Activated T-cell treated with anti-CD3 and anti-CD28 coated beads for 48 hours (primary cell): ENCODE results near the gene CD48.
"Not testable (repeated sequence)": the region's sequence is repeated elsewhere in the genome, so short reads cannot be mapped to it uniquely, and the experiment has no call there.

Source experiments
- DNase-seq: peaks from one replicate; pipeline ENCODE4 v3.0.0-alpha.2; 2020; ENCODE audit warnings: low read depth

Gene CD48

DNA sequence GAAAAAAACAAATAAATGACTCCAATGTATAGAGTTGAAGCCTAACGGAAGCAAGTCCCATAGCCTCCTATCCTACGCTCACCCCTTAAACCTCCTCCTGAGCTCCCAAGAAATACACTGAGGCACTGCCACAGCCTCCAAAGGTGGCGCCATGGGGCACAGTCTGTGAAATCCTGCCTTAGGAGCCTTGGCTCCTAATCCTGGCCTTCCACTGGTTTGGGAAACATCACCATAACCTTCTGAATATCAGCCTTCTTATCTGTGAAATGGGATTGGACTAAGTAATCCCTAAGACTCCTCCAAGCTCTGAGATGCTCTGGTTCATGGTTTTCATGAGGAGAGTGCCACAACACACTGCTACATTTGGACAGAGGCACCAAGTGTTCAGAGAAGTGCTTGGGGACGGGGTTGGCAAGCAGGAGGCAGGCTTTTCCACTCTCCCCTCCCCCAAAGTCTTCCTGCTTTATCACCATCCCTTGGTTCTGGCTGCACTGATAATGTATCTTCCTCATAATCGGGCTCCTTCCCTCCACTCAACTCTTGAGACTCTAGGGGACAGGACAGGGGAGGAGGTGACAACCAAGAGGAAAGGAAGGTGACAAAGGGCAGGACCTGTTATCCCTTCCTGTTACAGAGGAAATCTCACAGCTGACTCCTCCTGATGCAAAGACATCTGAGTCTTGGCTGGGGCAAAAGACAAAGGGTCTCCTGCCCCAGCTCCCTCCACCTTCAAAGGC is 30.2 kb upstream of the CD48 start:
- DNase-seq = no peak

GRCh38 chr1:160741092-160741501 is 29.5 kb upstream of the CD48 start:
- DNase-seq = no peak

- DNase-seq = no peak
These were observed 28.6 kb upstream of the CD48 start for GRCh38 chr1:160740133-160740688.

DNA sequence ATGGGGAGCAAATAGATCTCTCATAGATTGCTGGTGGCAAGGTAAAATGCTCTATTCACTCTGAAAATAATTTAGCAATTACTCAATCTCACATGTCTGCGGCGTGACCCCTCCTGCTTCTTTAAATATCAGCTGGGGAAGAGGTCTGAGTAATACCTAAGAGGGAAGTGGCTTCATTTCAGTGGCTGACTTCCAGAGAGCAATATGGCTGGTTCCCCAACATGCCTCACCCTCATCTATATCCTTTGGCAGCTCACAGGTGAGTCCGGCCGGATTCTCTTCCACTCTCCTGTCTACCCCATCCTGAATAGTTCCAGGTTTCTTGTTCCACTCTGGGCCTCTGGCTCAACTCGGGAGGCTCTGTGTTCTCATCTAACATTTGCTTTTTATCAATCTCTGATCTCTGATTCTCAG is 27.5 kb upstream of the CD48 start, which contains the start of gene SLAMF7:
Gene SLAMF7, plus strand, starts transcription at position 150 of the 414 bp plus-strand sequence. Its CDS starts 55 bp downstream, at position 205.
- DNase-seq = no peak

DNA sequence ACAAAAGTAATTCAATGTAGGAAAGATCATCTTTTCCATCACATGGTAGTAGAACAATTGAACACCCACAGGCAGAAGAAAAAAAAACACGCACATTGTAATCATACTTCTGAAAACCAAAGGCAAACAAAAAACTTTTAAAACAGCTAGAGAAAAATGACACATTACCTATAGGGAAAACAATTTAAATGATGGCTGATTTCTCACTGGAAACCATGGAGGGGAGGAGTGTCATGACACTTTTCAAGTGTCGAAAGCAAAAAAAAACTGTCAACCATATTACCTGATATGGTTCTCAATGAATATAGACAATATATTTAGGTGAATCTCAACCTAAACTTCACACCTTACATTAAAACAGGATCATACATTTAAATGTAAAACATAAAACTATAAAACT is 26.6 kb upstream of the CD48 start:
- no peak for DNase-seq

- no peak for DNase-seq
These were observed 22.7 kb upstream of the CD48 start for GRCh38 chr1:160734301-160734700.

GRCh38 chr1:160733898-160734297 is 22.3 kb upstream of the CD48 start:
- DNase-seq = no peak

DNA sequence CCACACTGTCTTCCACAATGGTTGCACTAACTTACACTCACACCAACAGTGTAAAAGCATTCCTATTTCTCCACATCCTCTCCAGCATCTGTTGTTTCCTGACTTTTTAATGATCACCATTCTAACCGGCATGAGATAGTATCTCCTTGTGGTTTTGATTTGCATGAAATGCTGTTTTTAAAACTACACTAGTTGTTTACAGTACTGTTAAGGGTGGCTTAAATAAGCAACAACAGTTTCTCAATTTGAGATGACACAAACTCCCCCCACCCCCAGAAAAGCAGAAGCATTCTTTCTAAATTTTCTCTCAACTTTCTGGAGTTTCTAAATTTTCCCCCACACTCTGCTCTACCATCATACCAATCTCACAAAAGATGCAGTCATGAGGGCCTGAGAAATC is 20.4 kb upstream of the CD48 start:
- no peak for DNase-seq

DNA sequence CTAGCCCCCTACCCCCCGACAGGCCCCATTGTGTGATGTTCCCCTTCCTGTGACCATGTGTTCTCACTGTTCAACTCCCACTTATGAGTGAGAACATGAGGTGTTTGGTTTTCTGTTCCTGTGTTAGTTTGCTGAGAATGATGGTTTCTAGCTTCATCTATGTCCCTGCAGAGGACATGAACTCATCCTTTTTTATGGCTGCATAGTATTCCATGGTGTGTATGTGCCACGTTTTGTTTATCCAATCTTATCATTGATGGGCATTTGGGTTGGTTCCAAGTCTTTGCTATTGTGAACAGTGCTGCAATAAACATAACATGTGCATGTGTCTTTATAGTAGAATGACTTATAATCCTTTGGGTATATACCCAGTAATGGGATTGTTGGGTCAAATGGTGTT is 19.9 kb upstream of the CD48 start:
- DNase-seq = not testable (repeated sequence)

DNA sequence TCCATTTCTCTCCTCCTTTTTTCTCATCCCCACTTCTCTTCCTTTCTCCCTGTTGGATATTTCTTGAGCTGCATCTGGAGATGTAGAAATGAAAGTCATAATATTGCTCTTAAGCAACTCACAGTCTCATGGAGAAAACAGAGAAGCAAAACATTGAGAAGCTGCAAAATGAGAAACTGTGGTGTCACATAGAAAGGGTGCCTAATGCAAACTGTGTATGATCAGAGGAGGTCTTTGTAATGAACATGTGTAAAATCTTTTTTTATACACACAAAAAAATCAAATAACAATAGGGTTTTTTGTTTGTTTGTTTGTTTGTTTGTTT is 15.7 kb upstream of the CD48 start:
- DNase-seq = no peak

GRCh38 chr1:160726498-160727315 is 15.1 kb upstream of the CD48 start:
- DNase-seq = peak; percentile 46

DNA sequence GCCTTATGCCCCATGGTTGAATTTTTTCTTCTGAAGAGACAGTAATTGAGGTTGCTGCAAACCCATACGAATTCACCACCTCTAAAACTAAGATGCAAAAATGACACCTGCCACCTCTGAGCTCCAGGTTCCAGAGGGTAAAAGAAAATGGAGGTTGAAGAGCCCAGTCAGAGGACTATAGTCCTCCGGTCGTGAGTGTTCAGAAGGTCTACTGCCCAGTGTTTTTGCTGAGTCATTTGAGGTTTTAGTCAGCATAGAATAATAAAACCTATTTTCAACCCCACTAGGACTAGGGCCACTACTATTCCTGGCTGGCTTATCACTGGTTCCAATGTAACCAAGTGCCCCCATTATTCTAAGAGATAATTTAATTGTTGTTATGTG is 14.5 kb upstream of the CD48 start:
- no peak for DNase-seq

DNA sequence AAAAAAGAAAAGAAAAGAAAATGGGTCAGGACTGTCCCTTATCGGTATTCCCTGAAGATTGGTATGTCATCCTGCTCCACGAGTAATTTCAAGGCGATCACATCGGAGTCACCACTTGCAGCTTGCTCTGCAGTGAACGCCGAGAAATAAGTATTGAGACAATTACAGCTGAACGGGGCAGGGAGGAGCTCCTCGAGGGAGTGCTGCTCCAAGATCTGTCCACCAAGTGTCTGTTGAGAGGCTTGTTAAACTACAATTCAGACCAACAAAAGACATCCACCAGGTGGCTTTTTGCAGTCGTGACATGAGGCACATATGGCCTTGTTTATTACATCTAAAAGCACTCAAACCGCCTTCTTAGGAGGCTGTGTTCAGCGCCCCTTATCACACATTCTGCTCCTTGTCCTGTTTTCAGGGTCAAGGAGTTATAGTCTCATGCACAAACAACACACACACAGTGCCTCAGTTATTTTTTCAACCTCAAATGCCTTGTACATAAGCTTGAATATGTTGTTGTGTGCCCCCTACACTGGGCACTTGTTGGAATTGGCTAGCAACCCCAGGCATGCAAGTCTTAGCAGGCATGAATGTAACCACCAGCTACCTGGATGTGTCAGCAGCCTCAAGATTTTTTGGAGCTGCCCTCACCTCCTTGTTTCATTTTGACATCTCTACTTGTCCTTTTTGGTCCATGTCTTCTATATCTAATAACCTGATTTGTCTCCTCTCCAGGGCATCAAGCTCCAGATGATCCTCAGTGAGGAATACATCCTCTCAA is 13.0 kb upstream of the CD48 start:
- DNase-seq = no peak

- DNase-seq = no peak
These were observed 11.7 kb upstream of the CD48 start for GRCh38 chr1:160723332-160723731.

- no peak for DNase-seq
These were observed 11.1 kb upstream of the CD48 start for GRCh38 chr1:160722726-160723125.

GRCh38 chr1:160721473-160721872 is 9.9 kb upstream of the CD48 start:
- DNase-seq = no peak

DNA sequence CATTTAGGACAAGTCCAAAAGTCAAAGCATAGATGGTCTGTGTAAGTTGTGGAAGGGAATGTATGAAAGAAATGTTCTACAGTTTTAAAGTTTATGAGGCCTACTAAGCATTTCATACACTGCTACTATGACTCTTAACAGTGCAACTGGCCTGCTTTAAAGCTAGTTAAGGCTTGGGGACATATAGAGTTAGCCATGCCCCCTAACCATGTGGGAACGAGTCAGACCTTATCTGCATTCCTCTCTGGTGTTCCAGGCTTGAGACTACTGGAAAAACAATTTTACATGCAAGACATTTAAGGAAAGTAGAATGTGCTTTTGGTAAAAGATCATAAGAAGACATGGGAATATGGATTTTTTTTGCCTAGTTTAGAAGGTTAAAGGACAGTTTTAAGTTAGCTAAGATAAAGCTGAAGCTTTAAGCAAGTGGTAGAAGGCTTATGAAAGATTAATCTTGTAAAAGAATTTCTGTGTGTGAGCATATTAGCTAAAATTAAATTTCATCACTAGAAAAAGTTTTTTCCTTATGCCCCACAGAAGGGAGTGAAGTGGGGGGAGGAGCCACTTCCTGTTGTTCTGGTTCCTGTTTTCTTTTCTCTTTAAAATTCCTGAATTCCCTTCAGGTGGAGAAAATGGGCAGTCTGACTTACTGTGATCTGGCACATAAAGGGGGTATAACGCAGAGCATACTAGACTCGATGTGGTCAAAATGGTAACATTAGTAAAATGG is 8.9 kb upstream of the CD48 start:
- no peak for DNase-seq

GRCh38 chr1:160718210-160718609 is 6.6 kb upstream of the CD48 start:
- DNase-seq = no peak

GRCh38 chr1:160717306-160717705 is 5.7 kb upstream of the CD48 start:
- no peak for DNase-seq

DNA sequence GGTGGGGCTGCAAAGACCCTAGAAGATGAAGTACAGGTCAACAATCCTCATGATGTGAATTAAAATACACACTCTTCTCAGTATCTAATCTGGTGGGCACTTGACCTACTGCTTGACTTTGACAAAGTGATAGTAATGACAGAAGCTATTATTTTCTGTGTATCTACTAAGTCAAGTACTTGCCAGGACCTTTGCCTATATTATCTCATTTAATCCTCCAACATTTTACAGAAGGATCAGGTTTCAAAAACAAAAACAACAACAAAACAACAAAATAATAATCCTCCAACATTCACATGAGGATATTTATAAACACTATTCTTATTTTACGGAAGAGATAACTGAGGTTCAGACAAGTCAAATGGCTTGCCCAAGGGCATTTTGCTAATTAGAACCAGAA is 4.4 kb upstream of the CD48 start:
- DNase-seq = no peak

- DNase-seq = not testable (repeated sequence)
These were observed 2.5 kb upstream of the CD48 start for GRCh38 chr1:160714034-160714648.
